A549 (cell line): ENCODE results near the gene REEP6. TPM values are rescaled to one million over a fixed set of nuclear protein-coding genes. Genes with fewer than 3 reads are reported as not detected.

Experiments
- ATAC-seq, 2 experiments: fragments of 200-7000 bp in 1 of 2; fragments of >200 bp in 1 of 2; cut with Nextera tagmentation in 1 of 2; cut with Tn5 transposase in 1 of 2; 3 replicates each; pipeline versions ENCODE4 v1.8.0 to v1.9.1; 2018 to 2020; ENCODE audit warnings: mild to moderate bottlenecking in 1 of 2, moderate library complexity in 1 of 2
- CTCF ChIA-PET: fragments of 300-600 bp; sonication (Branson Sonifier 250); formaldehyde crosslinking; extraction: SDS; loops from one replicate; lab custom pipeline; 2021; ENCODE audit warnings: antibody characterized with exemption, inconsistent platforms; lab: Yijun Ruan, JAX
- POLR2A ChIA-PET: fragments of 350-600 bp; formaldehyde crosslinking; extraction: SDS; loops from one replicate; lab custom pipeline; 2021; ENCODE audit warnings: antibody characterized with exemption, inconsistent platforms; lab: Yijun Ruan, JAX
- DNase-seq, 2 experiments: peaks; one replicate each; pipeline versions ENCODE4 v3.0.0 to v3.0.0-alpha.2; 2011 to 2016; ENCODE audit warnings: low read depth in 1 of 2, low spot score in 1 of 2
- FAIRE-seq: peaks from 2 replicates; lab custom pipeline; 2011; peaks lifted over from hg19 to GRCh38; lab: Jason Lieb, UNC
- H3K27ac ChIP-seq, 2 experiments: fragments of >200 bp; sonication (Bioruptor Twin); formaldehyde crosslinking; 3 replicates each; pipeline ENCODE4 v1.5.1; 2016 to 2017
- H3K4me1 ChIP-seq: fragments of >200 bp; sonication (Bioruptor Twin); formaldehyde crosslinking; 3 replicates; pipeline ENCODE4 v1.6.1; 2016
- H3K4me2 ChIP-seq: fragments of >200 bp; sonication (Bioruptor Twin); formaldehyde crosslinking; 3 replicates; pipeline ENCODE4 v1.6.1; 2016
- H3K4me3 ChIP-seq: fragments of >200 bp; sonication (Bioruptor Twin); formaldehyde crosslinking; 3 replicates; pipeline ENCODE4 v1.5.1; 2016
- H3K9me3 ChIP-seq: fragments of >200 bp; sonication (Bioruptor Twin); formaldehyde crosslinking; 3 replicates; pipeline ENCODE4 v1.6.1; 2016
- CBX2 ChIP-seq: fragments of 200-600 bp; sonication (generic); IDR thresholded peaks from 2 replicates; pipeline ENCODE4 v1.6.1; 2016; ENCODE audit warnings: low read depth, mild to moderate bottlenecking, borderline replicate concordance
- CBX8 ChIP-seq: fragments of 200-600 bp; sonication (generic); IDR thresholded peaks from 2 replicates; pipeline ENCODE4 v1.6.1; 2016
- CHD2 ChIP-seq: fragments of 150-350 bp; IDR thresholded peaks from 2 replicates; pipeline ENCODE4 v1.6.1; 2014; ENCODE audit warnings: low read length; ENCODE audit not compliant: partially characterized antibody
- FOSB ChIP-seq: fragments of 250-450 bp; sonication (Bioruptor Pico); IDR thresholded peaks from 2 replicates; pipeline ENCODE4 v1.5.0; 2020; ENCODE audit warnings: mild to moderate bottlenecking, moderate library complexity
- KDM1A ChIP-seq: fragments of 200-600 bp; sonication (generic); IDR thresholded peaks from 2 replicates; pipeline ENCODE4 v1.6.1; 2016; ENCODE audit warnings: low read depth, mild to moderate bottlenecking
- KDM5A ChIP-seq: fragments of 200-600 bp; sonication (generic); IDR thresholded peaks from 2 replicates; pipeline ENCODE4 v1.6.1; 2016; ENCODE audit warnings: antibody characterized with exemption, mild to moderate bottlenecking
- MYC ChIP-seq: IDR thresholded peaks from 2 replicates; pipeline ENCODE4 v1.6.1; 2012; ENCODE audit warnings: mild to moderate bottlenecking, inconsistent platforms, low read length, improper control_type of control experiment, borderline replicate concordance
- NFE2L2 ChIP-seq: fragments of 150-350 bp; conservative IDR thresholded peaks from 2 replicates; pipeline ENCODE4 v1.6.1; 2014; ENCODE audit warnings: low read length
- NR3C1 ChIP-seq: fragments of >200 bp; sonication (Bioruptor Twin); formaldehyde crosslinking; IDR thresholded peaks from 3 replicates; pipeline ENCODE4 v1.6.1; 2017
- PHF8 ChIP-seq: fragments of 200-600 bp; sonication (generic); IDR thresholded peaks from 2 replicates; pipeline ENCODE4 v1.6.1; 2016; ENCODE audit warnings: low read depth, mild to moderate bottlenecking, antibody characterized with exemption, moderate library complexity, borderline replicate concordance
- RAD21 ChIP-seq, 2 experiments: fragments of >200 bp in 1 of 2; sonication (Bioruptor Twin) in 1 of 2; formaldehyde crosslinking in 1 of 2; IDR thresholded peaks in 1 of 2; conservative IDR thresholded peaks in 1 of 2; 2 replicates in 1 of 2; 3 replicates in 1 of 2; pipeline ENCODE4 v1.6.1; 2012 to 2018; ENCODE audit warnings: inconsistent platforms in 1 of 2
- RCOR1 ChIP-seq: fragments of 150-350 bp; IDR thresholded peaks from 2 replicates; pipeline ENCODE4 v1.6.1; 2014; ENCODE audit warnings: antibody characterized with exemption, low read length, low read depth
- RNF2 ChIP-seq: fragments of 200-600 bp; sonication (generic); IDR thresholded peaks from 2 replicates; pipeline ENCODE4 v1.6.1; 2016; ENCODE audit warnings: low read depth, mild to moderate bottlenecking, antibody characterized with exemption, moderate library complexity, borderline replicate concordance
- SMC3 ChIP-seq: fragments of >200 bp; sonication (Bioruptor Twin); formaldehyde crosslinking; IDR thresholded peaks from 3 replicates; pipeline ENCODE4 v1.6.1; 2018; ENCODE audit warnings: inconsistent platforms
- TFCP2L1 ChIP-seq: fragments of 250-450 bp; sonication (Bioruptor Pico); IDR thresholded peaks from 2 replicates; pipeline ENCODE4 v1.5.0; 2021; ENCODE audit warnings: mild to moderate bottlenecking
- ZNF302 ChIP-seq: fragments of 250-450 bp; sonication (Bioruptor Pico); IDR thresholded peaks from 2 replicates; pipeline ENCODE4 v1.9.0; 2021; ENCODE audit warnings: inconsistent platforms, mild to moderate bottlenecking, moderate library complexity
- ZSCAN20 ChIP-seq: fragments of 250-450 bp; sonication (Bioruptor Pico); IDR thresholded peaks from 2 replicates; pipeline ENCODE4 v1.8.0; 2022; ENCODE audit warnings: mild to moderate bottlenecking, moderate library complexity
- WGBS: methylation state at CpG from one replicate; pipeline ENCODE4 v1.1.6; 2017; ENCODE audit errors: missing lambda C conversion rate; 5-methylcytosine and 5-hydroxymethylcytosine counted together
- polyA plus RNA-seq, 4 experiments: library from polyadenylated mRNA; depleted of rRNA in 3 of 4; stranded (reverse); fragments of >200 nt; fragmentation: RNase III in 1 of 4; extraction: RNeasy Plus Mini Kit Qiagen cat#74134 plus additional on column Dnase treatment in 1 of 4; gene quantifications; 2 replicates in 3 of 4; 3 replicates in 1 of 4; pipeline ENCODE4 v1.2.3, GENCODE V29; 2011 to 2017
- TF ChIP-seq, protein P1 (sequence below): fragments of >200 bp; sonication (Bioruptor Twin); formaldehyde crosslinking; IDR thresholded peaks from 2 replicates; pipeline ENCODE4 v1.6.1; 2016
- TF ChIP-seq, protein P2 (sequence below): fragments of >200 bp; sonication (Bioruptor Twin); formaldehyde crosslinking; IDR thresholded peaks from 3 replicates; pipeline ENCODE4 v1.6.1; 2016
- TF ChIP-seq, protein P3 (sequence below): fragments of 150-350 bp; IDR thresholded peaks from 2 replicates; pipeline ENCODE4 v1.6.1; 2014; ENCODE audit warnings: low read depth, mild to moderate bottlenecking, low read length
- TF ChIP-seq, protein P4 (sequence below): fragments of >200 bp; sonication (Bioruptor Twin); formaldehyde crosslinking; IDR thresholded peaks from 3 replicates; pipeline ENCODE4 v1.5.1; 2016

REEP6 gene
- polyA plus RNA-seq, 2 of the 4 experiments (the other 2 are of a cell fraction) = 1.8 to 4.8 TPM

DNA sequence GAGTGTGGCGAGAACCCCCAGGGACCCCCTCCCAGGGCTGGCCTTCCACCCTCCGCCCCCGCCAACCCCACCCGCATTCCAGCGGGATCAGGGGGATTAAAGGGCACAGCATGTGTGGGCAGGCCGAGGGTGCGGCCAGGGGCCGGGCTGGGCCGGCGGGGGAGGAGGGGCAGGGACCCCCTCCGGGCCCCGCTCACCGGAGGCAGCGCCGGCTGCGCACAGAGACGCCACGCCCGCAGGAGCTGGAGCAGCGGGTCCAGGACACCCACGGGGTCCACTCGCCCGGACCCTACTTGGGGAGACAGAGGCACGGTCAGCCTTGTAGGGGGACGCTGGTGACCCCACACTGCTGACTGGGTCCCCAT is 19.4 kb downstream of the REEP6 start:
- TF ChIP-seq CHD2 (no peak), CBX8 (no peak)
- TF ChIP-seq, all 56 proteins: peak for 0
- CTCF ChIA-PET = no interaction called here
- DNase-seq (no peak), FAIRE-seq (no peak), ATAC-seq (no peak)
- no peaks in the 10 kb centered on the region for H3K9me3 ChIP-seq
- 0 out of 3 replicates have a peak, but pooled peaks cover 3% of the 10 kb centered on the region for H3K4me1 ChIP-seq
- POLR2A ChIA-PET = no interaction called here
- 98% methylated on average over 10 of the region's 25 CpGs for WGBS
- no peak overlapping the region for H3K4me2 ChIP-seq
- no peak overlapping the region for H3K4me3 ChIP-seq
- no peak overlapping the region for H3K27ac ChIP-seq

DNA sequence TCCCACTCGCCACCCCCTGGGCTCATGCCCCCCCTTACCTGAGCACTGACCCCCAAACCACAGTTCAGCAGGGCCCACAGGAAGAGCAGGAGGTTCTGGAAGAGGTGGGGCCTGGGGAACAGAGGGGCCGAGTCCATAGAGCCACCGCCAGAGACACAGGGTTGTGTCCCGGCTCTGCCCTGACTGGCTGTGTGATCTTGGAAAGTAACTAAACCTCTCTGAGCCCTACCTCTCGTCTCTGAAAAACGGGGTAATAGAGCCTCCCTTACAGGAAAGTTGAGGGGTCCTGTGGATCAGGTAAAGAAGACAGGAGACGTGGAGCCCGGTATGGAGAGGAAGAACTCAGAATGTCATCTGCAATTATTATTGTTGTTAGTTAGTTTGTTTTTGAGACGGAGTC is 19.8 kb downstream of the REEP6 start:
- 78% methylated on average over 5 of the region's 9 CpGs for WGBS
- ChIA-PET POLR2A (no interaction called here), CTCF (no interaction called here)
- no peaks in the 10 kb centered on the region for H3K9me3 ChIP-seq
- DNase-seq (no peak), FAIRE-seq (no peak), ATAC-seq (no peak)
- H3K4me2 ChIP-seq = no peak overlapping the region
- no peak overlapping the region for H3K4me3 ChIP-seq
- TF ChIP-seq NFE2L2 (no peak), MYC (no peak), CBX2 (no peak), KDM1A (no peak), RAD21 (conservative IDR thresholded peaks at IDR 0.05 in 1 of 2, IDR thresholded peaks at IDR 0.05 in 1 of 2) (no peak), RNF2 (no peak), ZSCAN20 (CRISPR knock-in tag) (no peak), TFCP2L1 (CRISPR knock-in tag) (no peak), KDM5A (no peak), ZNF302 (CRISPR knock-in tag) (no peak)
- TF ChIP-seq, protein P1, sequence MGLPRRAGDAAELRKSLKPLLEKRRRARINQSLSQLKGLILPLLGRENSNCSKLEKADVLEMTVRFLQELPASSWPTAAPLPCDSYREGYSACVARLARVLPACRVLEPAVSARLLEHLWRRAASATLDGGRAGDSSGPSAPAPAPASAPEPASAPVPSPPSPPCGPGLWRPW = no peak
- TF ChIP-seq, protein P2, sequence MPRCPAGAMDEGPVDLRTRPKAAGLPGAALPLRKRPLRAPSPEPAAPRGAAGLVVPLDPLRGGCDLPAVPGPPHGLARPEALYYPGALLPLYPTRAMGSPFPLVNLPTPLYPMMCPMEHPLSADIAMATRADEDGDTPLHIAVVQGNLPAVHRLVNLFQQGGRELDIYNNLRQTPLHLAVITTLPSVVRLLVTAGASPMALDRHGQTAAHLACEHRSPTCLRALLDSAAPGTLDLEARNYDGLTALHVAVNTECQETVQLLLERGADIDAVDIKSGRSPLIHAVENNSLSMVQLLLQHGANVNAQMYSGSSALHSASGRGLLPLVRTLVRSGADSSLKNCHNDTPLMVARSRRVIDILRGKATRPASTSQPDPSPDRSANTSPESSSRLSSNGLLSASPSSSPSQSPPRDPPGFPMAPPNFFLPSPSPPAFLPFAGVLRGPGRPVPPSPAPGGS = no peak
- TF ChIP-seq, protein P3, sequence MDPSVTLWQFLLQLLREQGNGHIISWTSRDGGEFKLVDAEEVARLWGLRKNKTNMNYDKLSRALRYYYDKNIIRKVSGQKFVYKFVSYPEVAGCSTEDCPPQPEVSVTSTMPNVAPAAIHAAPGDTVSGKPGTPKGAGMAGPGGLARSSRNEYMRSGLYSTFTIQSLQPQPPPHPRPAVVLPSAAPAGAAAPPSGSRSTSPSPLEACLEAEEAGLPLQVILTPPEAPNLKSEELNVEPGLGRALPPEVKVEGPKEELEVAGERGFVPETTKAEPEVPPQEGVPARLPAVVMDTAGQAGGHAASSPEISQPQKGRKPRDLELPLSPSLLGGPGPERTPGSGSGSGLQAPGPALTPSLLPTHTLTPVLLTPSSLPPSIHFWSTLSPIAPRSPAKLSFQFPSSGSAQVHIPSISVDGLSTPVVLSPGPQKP = no peak
- H3K4me1 ChIP-seq = 0 out of 3 replicates have a peak, but pooled peaks cover 3% of the 10 kb centered on the region
- no peak overlapping the region for H3K27ac ChIP-seq

DNA sequence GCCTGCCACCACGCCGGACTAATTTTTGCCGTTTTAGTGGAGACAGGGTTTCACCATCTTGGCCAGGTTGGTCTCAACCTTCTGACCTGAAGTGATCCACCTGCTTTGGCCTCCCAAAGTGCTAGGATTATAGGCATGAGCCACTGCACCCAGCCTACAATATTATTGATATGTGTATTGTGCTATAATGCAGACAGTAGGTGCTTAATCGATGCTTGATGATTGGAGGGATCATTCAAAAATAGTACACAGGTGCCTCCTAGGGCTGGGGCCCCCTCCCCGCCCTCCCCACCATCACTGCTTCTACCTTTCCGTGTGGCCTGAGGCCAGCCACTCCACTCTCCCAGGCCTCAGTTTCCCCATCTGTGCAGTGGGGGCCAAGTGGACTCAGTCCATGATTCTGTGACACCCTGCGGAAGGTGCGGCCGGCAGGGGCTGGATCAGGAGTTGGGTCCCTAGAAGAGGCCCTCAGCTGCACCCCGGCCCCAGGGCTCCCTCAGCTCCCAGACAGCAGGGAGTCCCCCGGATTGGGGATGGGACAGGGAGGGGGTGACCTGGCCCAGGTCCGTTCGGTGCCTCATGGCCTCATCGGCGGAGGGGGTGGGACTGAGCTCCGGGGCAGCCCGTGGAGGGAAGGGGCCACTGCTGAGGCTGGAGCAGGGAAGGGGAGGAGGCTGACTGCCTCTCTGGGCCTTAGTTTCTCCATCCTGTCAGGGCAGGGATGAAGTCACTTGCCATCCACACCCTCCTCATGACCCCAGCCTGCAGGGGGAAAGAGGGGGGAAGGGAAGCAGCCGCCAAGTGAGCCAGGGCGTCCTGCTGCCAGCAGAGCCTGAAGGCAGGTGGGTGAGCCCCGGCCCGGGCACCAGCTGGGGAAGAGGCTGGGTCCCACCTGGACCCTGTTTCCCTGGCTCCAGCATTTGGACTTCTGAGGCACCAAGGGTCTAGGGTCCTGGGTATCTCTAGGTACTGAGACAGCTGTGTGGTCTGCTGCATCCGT is 20.6 kb downstream of the REEP6 start:
- FAIRE-seq (no peak), ATAC-seq (no peak), DNase-seq (no peak)
- Histone ChIP-seq H3K9me3 (no peaks in the 10 kb centered on the region), H3K4me1 (0 out of 3 replicates have a peak, but pooled peaks cover 3% of the 10 kb centered on the region)
- CTCF ChIA-PET = interaction anchor here (1.4 kb wide), 1 partner anchor 9 kb away, joined by 9 read pairs; no protein-coding TSS in a partner anchor
- no peak for TF ChIP-seq RCOR1
- no peak for TF ChIP-seq PHF8
- no peak for TF ChIP-seq SMC3
- TF ChIP-seq, protein P4, sequence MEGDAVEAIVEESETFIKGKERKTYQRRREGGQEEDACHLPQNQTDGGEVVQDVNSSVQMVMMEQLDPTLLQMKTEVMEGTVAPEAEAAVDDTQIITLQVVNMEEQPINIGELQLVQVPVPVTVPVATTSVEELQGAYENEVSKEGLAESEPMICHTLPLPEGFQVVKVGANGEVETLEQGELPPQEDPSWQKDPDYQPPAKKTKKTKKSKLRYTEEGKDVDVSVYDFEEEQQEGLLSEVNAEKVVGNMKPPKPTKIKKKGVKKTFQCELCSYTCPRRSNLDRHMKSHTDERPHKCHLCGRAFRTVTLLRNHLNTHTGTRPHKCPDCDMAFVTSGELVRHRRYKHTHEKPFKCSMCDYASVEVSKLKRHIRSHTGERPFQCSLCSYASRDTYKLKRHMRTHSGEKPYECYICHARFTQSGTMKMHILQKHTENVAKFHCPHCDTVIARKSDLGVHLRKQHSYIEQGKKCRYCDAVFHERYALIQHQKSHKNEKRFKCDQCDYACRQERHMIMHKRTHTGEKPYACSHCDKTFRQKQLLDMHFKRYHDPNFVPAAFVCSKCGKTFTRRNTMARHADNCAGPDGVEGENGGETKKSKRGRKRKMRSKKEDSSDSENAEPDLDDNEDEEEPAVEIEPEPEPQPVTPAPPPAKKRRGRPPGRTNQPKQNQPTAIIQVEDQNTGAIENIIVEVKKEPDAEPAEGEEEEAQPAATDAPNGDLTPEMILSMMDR = no peak
- TF ChIP-seq, protein P1 = no peak
- no peak for TF ChIP-seq FOSB (CRISPR knock-in tag)
- TF ChIP-seq NR3C1 = no peak
- TF ChIP-seq, all 56 proteins: peak for 0
- peak overlapping the region in 1 of 2 experiments; percentile 95; a peak in 2 of 6 replicates for H3K27ac ChIP-seq
- WGBS = 91% methylated on average over 7 of the region's 22 CpGs
- no peak overlapping the region for H3K4me3 ChIP-seq
- peak overlapping the region; percentile 98 for H3K4me2 ChIP-seq
- POLR2A ChIA-PET = no interaction called here
